GM12878 (cell line): Measurements from ENCODE around the gene MUTYH. TPM values are rescaled to one million over a fixed set of nuclear protein-coding genes. Genes with fewer than 3 reads are reported as not detected.

ENCODE experiments used
- ATAC-seq: fragments of 200-7000 bp; cut with Tn5 transposase; 3 replicates; pipeline ENCODE4 v1.9.1; 2020; ENCODE audit warnings: mild to moderate bottlenecking, moderate library complexity
- BruUV-seq: library from RNA; stranded (reverse); fragments of 400-500 nt; replicated peaks from 2 replicates; lab custom pipeline; 2021; lab: Mats Ljungman, UMichigan
- CTCF ChIA-PET: fragments of 300-600 bp; sonication (Branson Sonifier 250); formaldehyde crosslinking; extraction: SDS; loops from one replicate; lab custom pipeline; 2021; ENCODE audit warnings: inconsistent platforms; lab: Yijun Ruan, JAX
- POLR2A ChIA-PET: fragments of 350-600 bp; formaldehyde crosslinking; extraction: SDS; loops from one replicate; lab custom pipeline; 2021; ENCODE audit warnings: inconsistent platforms; lab: Charles Lee
- RAD21 ChIA-PET: fragments of 300-600 bp; sonication (Branson Sonifier 250); formaldehyde crosslinking; loops from one replicate; lab custom pipeline; 2023; ENCODE audit warnings: antibody characterized with exemption; ENCODE audit not compliant: unreplicated experiment; lab: Charles Lee
- SMC1A ChIA-PET: fragments of 300-600 bp; sonication (Branson Sonifier 250); formaldehyde crosslinking; loops from one replicate; lab custom pipeline; 2023; ENCODE audit not compliant: unreplicated experiment, uncharacterized antibody; lab: Charles Lee
- DNase-seq: peaks from one replicate; pipeline ENCODE4 v3.0.0-alpha.2; 2011; ENCODE audit warnings: low read depth, low spot score
- FAIRE-seq: peaks from 3 replicates; lab custom pipeline; 2011; peaks lifted over from hg19 to GRCh38; lab: Jason Lieb, UNC
- H2AFZ ChIP-seq: 2 replicates; pipeline ENCODE4 v1.6.0; 2011; ENCODE audit warnings: low read depth, low read length, control low read depth; ENCODE audit not compliant: control insufficient read depth
- H3K27ac ChIP-seq: 2 replicates; pipeline ENCODE4 v1.5.1; 2011; ENCODE audit warnings: control low read depth; ENCODE audit not compliant: control insufficient read depth, insufficient read depth
- H3K27me3 ChIP-seq, 2 experiments: replicated peaks in 1 of 2; 2 replicates each; pipeline versions ENCODE4 v1.6.0 to v1.6.1; 2011; ENCODE audit warnings: low read length in 1 of 2; ENCODE audit not compliant: control insufficient read depth in 2 of 2, insufficient read depth in 2 of 2
- H3K36me3 ChIP-seq, 2 experiments: 2 replicates each; pipeline ENCODE4 v1.5.1; 2011; ENCODE audit warnings: low read length in 1 of 2; ENCODE audit not compliant: control insufficient read depth in 2 of 2, insufficient read depth in 2 of 2
- H3K4me1 ChIP-seq: 2 replicates; pipeline ENCODE4 v1.6.1; 2011; ENCODE audit warnings: mild to moderate bottlenecking, low read length, moderate library complexity, mixed read lengths; ENCODE audit not compliant: control insufficient read depth, insufficient read depth
- H3K4me2 ChIP-seq: 2 replicates; pipeline ENCODE4 v1.6.0; 2011; ENCODE audit warnings: control low read depth; ENCODE audit not compliant: control insufficient read depth, insufficient read depth
- H3K4me3 ChIP-seq: fragments of 200-600 bp; sonication (generic); 2 replicates; pipeline ENCODE4 v1.5.1; 2016
- H3K79me2 ChIP-seq: 2 replicates; pipeline ENCODE4 v1.6.0; 2011; ENCODE audit warnings: low read length; ENCODE audit not compliant: control insufficient read depth, insufficient read depth
- H3K9ac ChIP-seq: 2 replicates; pipeline ENCODE4 v1.8.0; 2011; ENCODE audit warnings: low read length, control low read depth, mixed read lengths; ENCODE audit not compliant: control insufficient read depth, insufficient read depth
- H3K9me3 ChIP-seq: replicated peaks from 3 replicates; pipeline ENCODE4 v1.5.1; 2011; ENCODE audit warnings: mild to moderate bottlenecking, low read length; ENCODE audit not compliant: control insufficient read depth, insufficient read depth
- H4K20me1 ChIP-seq: 2 replicates; pipeline ENCODE4 v1.6.0; 2011; ENCODE audit not compliant: control insufficient read depth, insufficient read depth
- BHLHE40 ChIP-seq, 2 experiments: fragments of 450-650 bp in 1 of 2; IDR thresholded peaks; 2 replicates each; pipeline ENCODE4 v1.6.1; 2011 to 2017; ENCODE audit warnings: low read depth in 2 of 2, borderline replicate concordance in 1 of 2, improper control_type of control experiment in 1 of 2, low read length in 1 of 2, mild to moderate bottlenecking in 1 of 2
- ZBTB40 ChIP-seq: fragments of 450-650 bp; IDR thresholded peaks from 2 replicates; pipeline ENCODE4 v1.6.1; 2016; ENCODE audit warnings: mild to moderate bottlenecking, moderate library complexity, borderline replicate concordance
- WGBS: methylation state at CpG from one replicate; pipeline ENCODE4 v1.1.6; 2016; ENCODE audit warnings: low lambda C conversion rate; ENCODE audit not compliant: insufficient replicate concordance, insufficient coverage; ENCODE audit errors: missing lambda C conversion rate; 5-methylcytosine and 5-hydroxymethylcytosine counted together
- in situ Hi-C: fragments of 300-500 bp; cut with MboI; formaldehyde crosslinking; loops from 9 replicates; pipeline ENCODE4 v1.14.3; 2018; ENCODE audit warnings: mixed read lengths
- intact Hi-C: fragments of 100-400 bp; cut with micrococcal nuclease; formaldehyde crosslinking; loops from one replicate; pipeline ENCODE4 v1.14.2; 2022; ENCODE audit not compliant: unreplicated experiment
- polyA plus RNA-seq, 11 experiments: library from polyadenylated mRNA; depleted of rRNA in 4 of 11; unstranded in 6 of 11; stranded (reverse) in 5 of 11; fragments of >200 nt; fragmentation: Nextera tagmentation in 4 of 11; fragmentation: Illumina TruSeq in 1 of 11; extraction: Ambion mirVana in 4 of 11; extraction: Trizol in 1 of 11; gene quantifications; 1 replicate in 1 of 11; 2 replicates in 10 of 11; pipeline versions ENCODE4 v1.2.1 to v1.2.3, GENCODE V29; 2011 to 2016; ENCODE audit warnings: inconsistent platforms in 2 of 11, missing spikeins in 2 of 11, low read depth in 1 of 11
- total RNA-seq, 4 experiments: library from RNA; depleted of rRNA in 3 of 4; stranded (reverse); fragments of >200 nt in 3 of 4; fragmentation: Illumina TruSeq in 1 of 4; extraction: Trizol in 1 of 4; gene quantifications; 2 replicates each; pipeline versions ENCODE4 v1.2.1 to v1.2.3, GENCODE V29; 2013 to 2021

MUTYH gene
- total and polyA plus RNA-seq, 10 of the 15 experiments (the other 5 are each of a cell fraction or from before 2014, with no cell fraction given), result 2.5 to 42.0 (median 30.0) TPM

GRCh38 chr1:45306905-45307304, 33.3 kb downstream of the MUTYH start:
- Histone ChIP-seq H3K36me3 (no peaks in the 10 kb centered on the region), H3K9ac (peak overlapping the region; percentile 37), H2AFZ (peak overlapping the region; percentile 31), H3K79me2 (peaks cover 7% of the 10 kb centered on the region), H3K27ac (peak overlapping the region; percentile 59), H3K4me2 (peak overlapping the region; percentile 56), H4K20me1 (no peaks in the 10 kb centered on the region), H3K9me3 (no peaks in the 10 kb centered on the region), H3K4me1 (peaks cover 18% of the 10 kb centered on the region), H3K27me3 (no peaks in the 10 kb centered on the region), H3K4me3 (no peak overlapping the region)
- RAD21 ChIA-PET, result interaction anchor here (1.2 to 10.1 kb wide), 8 partner anchors 8 to 296 kb away, joined by 3 to 146 read pairs (median 7); partner anchors contain the start of genes HECTD3, MUTYH, TESK2 and TOE1
- no TSS peak for BruUV-seq
- in situ Hi-C loops, result no loop called here
- 7% methylated on average over 3 of the region's 3 CpGs for WGBS
- intact Hi-C loops, result no loop called here
- FAIRE-seq (no peak), ATAC-seq (no peak), DNase-seq (no peak)
- SMC1A ChIA-PET, result interaction anchor here (0.7 to 7.3 kb wide), 11 partner anchors 8 to 293 kb away, joined by 3 to 88 read pairs (median 6); partner anchors contain the start of genes HPDL, MUTYH, TESK2 and TOE1
- POLR2A ChIA-PET, result interaction anchor here (0.5 to 6.4 kb wide), 8 partner anchors 13 to 507 kb away, joined by 3 to 98 read pairs (median 4); partner anchors contain the start of genes CCDC163, MMACHC, MUTYH and PLK3
- CTCF ChIA-PET, result interaction anchor here (1.0 to 10.7 kb wide), 9 partner anchors 14 to 295 kb away, joined by 3 to 153 read pairs (median 6); partner anchors contain the start of genes HECTD3, HPDL, MUTYH and PRDX1
- TF ChIP-seq BHLHE40 (IDR thresholded peaks at IDR 0.05; ENCODE audit: borderline replicate concordance in 1 of 2, low read depth in 2 of 2, low read length in 1 of 2), result no peak
- peak; percentile 34; the same call in 1 of the 2 replicates for TF ChIP-seq ZBTB40
